HG03457 (cell line): ENCODE data around the gene PGC.
A peak's percentile ranks its signal among the peaks of the same experiment; 100 is the strongest.

Experiments used
- ATAC-seq: cut with Tn5 transposase; IDR thresholded peaks from one replicate; pipeline ENCODE4 v1.9.1; 2021; ENCODE audit warnings: moderate number of reproducible peaks; ENCODE audit not compliant: unreplicated experiment

The PGC gene

GRCh38 chr6:41748542-41748941, 1.3 kb upstream of the PGC start:
- ATAC-seq, result no peak

GRCh38 chr6:41748102-41748477, 893 bp upstream of the PGC start:
- ATAC-seq, result no peak

GRCh38 chr6:41746107-41746506, 1.1 kb downstream of the PGC start:
- no peak for ATAC-seq

- ATAC-seq, result no peak
These were observed 2.9 kb downstream of the PGC start for GRCh38 chr6:41744236-41744787.

- ATAC-seq, result no peak
These were observed 3.6 kb downstream of the PGC start for GRCh38 chr6:41743406-41744235.

- no peak for ATAC-seq
These were observed 5.3 kb downstream of the PGC start for GRCh38 chr6:41741625-41742490.

- ATAC-seq, result no peak
These were observed 6.6 kb downstream of the PGC start for GRCh38 chr6:41740366-41741162.

- no peak for ATAC-seq
These were observed 8.2 kb downstream of the PGC start for GRCh38 chr6:41739041-41739440.

GRCh38 chr6:41737591-41738130, 9.5 kb downstream of the PGC start:
- no peak for ATAC-seq

- no peak for ATAC-seq
These were observed 10.2 kb downstream of the PGC start for GRCh38 chr6:41736800-41737555.

GRCh38 chr6:41736186-41736733, 10.9 kb downstream of the PGC start:
- no peak for ATAC-seq

- peak; percentile 38 for ATAC-seq
These were observed 11.6 kb downstream of the PGC start, which contains the start of gene TFEB for GRCh38 chr6:41735427-41736185. TSS of gene TFEB (minus strand) at chr6:41735608. CDS start at chr6:41691213, 44,395 bp downstream.

GRCh38 chr6:41734666-41735426, 12.4 kb downstream of the PGC start:
- ATAC-seq, result no peak

GRCh38 chr6:41733707-41734665, 13.2 kb downstream of the PGC start:
- peak; percentile 39 for ATAC-seq

- no peak for ATAC-seq
These were observed 13.9 kb downstream of the PGC start for GRCh38 chr6:41733360-41733706.

- ATAC-seq, result no peak
These were observed 14.4 kb downstream of the PGC start for GRCh38 chr6:41732591-41733359.
